ENCODE results near the gene PIM1.
"Not testable (repeated sequence)": the region's sequence is repeated elsewhere in the genome, so short reads cannot be mapped to it uniquely, and the experiment has no call there.

The PIM1 gene

GRCh38 chr6:37194886-37195285 is 24.9 kb downstream of the PIM1 start:
- DNase-seq = not testable (repeated sequence)

- DNase-seq = not testable (repeated sequence)
These were observed 26.5 kb downstream of the PIM1 start for GRCh38 chr6:37196451-37196850.

GRCh38 chr6:37200085-37200484 is 30.1 kb downstream of the PIM1 start:
- no peak for DNase-seq

- no peak for DNase-seq
These were observed 31.8 kb downstream of the PIM1 start for GRCh38 chr6:37201726-37202125.

GRCh38 chr6:37202788-37203491 is 33.0 kb downstream of the PIM1 start:
- no peak for DNase-seq

GRCh38 chr6:37204014-37204751 is 34.2 kb downstream of the PIM1 start:
- DNase-seq = no peak

- no peak for DNase-seq
These were observed 35.4 kb downstream of the PIM1 start for GRCh38 chr6:37205175-37205996.

- DNase-seq = no peak
These were observed 36.0 kb downstream of the PIM1 start for GRCh38 chr6:37205997-37206340.

GRCh38 chr6:37206622-37207021 is 36.7 kb downstream of the PIM1 start:
- DNase-seq = no peak

- peak; percentile 21 for DNase-seq
These were observed 38.0 kb downstream of the PIM1 start for GRCh38 chr6:37207903-37208456.

GRCh38 chr6:37208793-37209192 is 38.8 kb downstream of the PIM1 start:
- DNase-seq = no peak

- no peak for DNase-seq
These were observed 39.7 kb downstream of the PIM1 start for GRCh38 chr6:37209461-37210205.

- peak; percentile 29 for DNase-seq
These were observed 40.5 kb downstream of the PIM1 start for GRCh38 chr6:37210313-37210968.

GRCh38 chr6:37212268-37212667 is 42.3 kb downstream of the PIM1 start:
- DNase-seq = no peak

GRCh38 chr6:37218061-37218460 is 48.1 kb downstream of the PIM1 start:
- DNase-seq = no peak

GRCh38 chr6:37218511-37218910 is 48.6 kb downstream of the PIM1 start:
- no peak for DNase-seq

GRCh38 chr6:37221585-37222124 is 51.7 kb downstream of the PIM1 start:
- DNase-seq = no peak

- DNase-seq = peak; percentile 59
These were observed 52.4 kb downstream of the PIM1 start for GRCh38 chr6:37222125-37222967.

- no peak for DNase-seq
These were observed 53.0 kb downstream of the PIM1 start for GRCh38 chr6:37222992-37223391.
